HepG2 (cell line): ENCODE results near the gene SERPINB6. TPM values are rescaled to one million over a fixed set of nuclear protein-coding genes. Genes with fewer than 3 reads are reported as not detected.

ENCODE experiments used
- FIP1L1 ChIP-seq: fragments of 200-400 bp; formaldehyde crosslinking; IDR thresholded peaks from 2 replicates; pipeline ENCODE4 v1.6.1; 2018; ENCODE audit warnings: low read depth, mild to moderate bottlenecking, low read length, moderate library complexity, borderline replicate concordance; ENCODE audit not compliant: insufficient read depth
- JDP2 ChIP-seq: sonication (generic); formaldehyde crosslinking; IDR thresholded peaks from 2 replicates; pipeline ENCODE4 v1.8.1; 2022; ENCODE audit warnings: missing genetic modification reagents, borderline replicate concordance
- KIAA2018 ChIP-seq: sonication (generic); formaldehyde crosslinking; IDR thresholded peaks from 2 replicates; pipeline ENCODE4 v1.5.0; 2020; ENCODE audit warnings: mild to moderate bottlenecking, missing genetic modification reagents, borderline replicate concordance
- KMT2B ChIP-seq: IDR thresholded peaks from 2 replicates; pipeline ENCODE4 v1.6.1; 2016; ENCODE audit warnings: missing genetic modification reagents, missing compliant biosample characterization
- MXD1 ChIP-seq: sonication (generic); formaldehyde crosslinking; IDR thresholded peaks from 2 replicates; pipeline ENCODE4 v1.4.0; 2020; ENCODE audit warnings: mild to moderate bottlenecking, missing genetic modification reagents
- MXI1 ChIP-seq: IDR thresholded peaks from 3 replicates; pipeline ENCODE4 v1.6.1; 2012; ENCODE audit warnings: low read depth, low read length, inconsistent platforms, borderline replicate concordance
- NR1H2 ChIP-seq: sonication (generic); formaldehyde crosslinking; IDR thresholded peaks from 2 replicates; pipeline ENCODE4 v1.8.1; 2022; ENCODE audit warnings: low read depth, missing genetic modification reagents, borderline replicate concordance
- NR3C1 ChIP-seq: sonication (generic); formaldehyde crosslinking; IDR thresholded peaks from 2 replicates; pipeline ENCODE4 v1.4.0; 2020; ENCODE audit warnings: missing genetic modification reagents
- PPARG ChIP-seq: conservative IDR thresholded peaks from 2 replicates; pipeline ENCODE4 v1.6.1; 2016; ENCODE audit warnings: missing biosample characterization, missing genetic modification reagents
- TOE1 ChIP-seq: sonication (generic); formaldehyde crosslinking; IDR thresholded peaks from 2 replicates; pipeline ENCODE4 v1.4.0; 2020; ENCODE audit warnings: mild to moderate bottlenecking, missing genetic modification reagents
- ZBTB21 ChIP-seq: sonication (generic); formaldehyde crosslinking; IDR thresholded peaks from 2 replicates; pipeline ENCODE4 v1.4.0; 2020; ENCODE audit warnings: missing genetic modification reagents
- ZNF432 ChIP-seq: sonication (generic); formaldehyde crosslinking; IDR thresholded peaks from 2 replicates; pipeline ENCODE4 v1.5.0; 2020; ENCODE audit warnings: missing genetic modification reagents, mild to moderate bottlenecking, borderline replicate concordance
- ZNF441 ChIP-seq: sonication (generic); formaldehyde crosslinking; IDR thresholded peaks from 2 replicates; pipeline ENCODE4 v1.7.0; 2021; ENCODE audit warnings: missing genetic modification reagents, borderline replicate concordance
- ZNF446 ChIP-seq: sonication (generic); formaldehyde crosslinking; IDR thresholded peaks from 2 replicates; pipeline ENCODE4 v1.5.0; 2020; ENCODE audit warnings: mild to moderate bottlenecking, missing genetic modification reagents
- ZNF451 ChIP-seq: sonication (generic); formaldehyde crosslinking; IDR thresholded peaks from 2 replicates; pipeline ENCODE4 v1.5.0; 2020; ENCODE audit warnings: mild to moderate bottlenecking, missing genetic modification reagents
- ZNF607 ChIP-seq: sonication (generic); formaldehyde crosslinking; IDR thresholded peaks from 2 replicates; pipeline ENCODE4 v1.5.1; 2020; ENCODE audit warnings: missing genetic modification reagents, mild to moderate bottlenecking, borderline replicate concordance
- ZSCAN21 ChIP-seq: sonication (generic); formaldehyde crosslinking; IDR thresholded peaks from 2 replicates; pipeline ENCODE4 v1.8.0; 2022; ENCODE audit warnings: mild to moderate bottlenecking, missing genetic modification reagents, moderate library complexity, borderline replicate concordance
- polyA plus RNA-seq, 8 experiments: library from polyadenylated mRNA; depleted of rRNA in 3 of 8; stranded (reverse) in 7 of 8; unstranded in 1 of 8; fragments of >200 nt; fragmentation: Illumina TruSeq in 4 of 8; extraction: Trizol in 4 of 8; gene quantifications; 2 replicates each; pipeline versions ENCODE4 v1.2.1 to v1.2.3, GENCODE V29; 2011 to 2016; ENCODE audit warnings: low read depth in 4 of 8, missing spikeins in 1 of 8, mixed read lengths in 1 of 8; ENCODE audit not compliant: insufficient read depth in 1 of 8
- total RNA-seq, 5 experiments: library from RNA; depleted of rRNA; stranded (reverse); fragments of >200 nt; fragmentation: Illumina TruSeq; extraction: Trizol; gene quantifications; 2 replicates each; pipeline ENCODE4 v1.2.3, GENCODE V29; 2016; ENCODE audit warnings: low read depth in 1 of 5
- TF ChIP-seq, protein P1 (sequence below): sonication (generic); formaldehyde crosslinking; IDR thresholded peaks from 2 replicates; pipeline ENCODE4 v1.4.0; 2020; ENCODE audit warnings: missing genetic modification reagents

SERPINB6 gene
- total and polyA plus RNA-seq, 2 of the 13 experiments (the other 11 are each of a cell fraction or from before 2014, with no cell fraction given): 38.2 to 61.3 TPM

GRCh38 chr6:2988426-2989331 is 17.3 kb upstream of the SERPINB6 start (continued):
- TF ChIP-seq KIAA2018 (CRISPR knock-in tag) (no peak), KMT2B (CRISPR knock-in tag) (peak; percentile 67), FIP1L1 (0 out of 2 replicates have a peak, but pooled peaks have one; percentile 46), MXI1 (peak; percentile 54; the same call in 2 of the 3 replicates), MXD1 (peak; percentile 87), ZNF446 (CRISPR knock-in tag) (peak; percentile 84), NR3C1 (CRISPR knock-in tag) (no peak), ZBTB21 (no peak), ZSCAN21 (CRISPR knock-in tag) (peak; percentile 65), PPARG (CRISPR knock-in tag) (peak; percentile 42; the same call in 1 of the 2 replicates), ZNF432 (CRISPR knock-in tag) (no peak), TOE1 (CRISPR knock-in tag) (peak; percentile 54), NR1H2 (CRISPR knock-in tag) (peak; percentile 24; the same call in 1 of the 2 replicates), ZNF451 (CRISPR knock-in tag) (0 out of 2 replicates have a peak, but pooled peaks have one; percentile 42), ZNF607 (CRISPR knock-in tag) (peak; percentile 96), JDP2 (CRISPR knock-in tag) (no peak), ZNF441 (peak; percentile 19; the same call in 1 of the 2 replicates)
- TF ChIP-seq, protein P1, sequence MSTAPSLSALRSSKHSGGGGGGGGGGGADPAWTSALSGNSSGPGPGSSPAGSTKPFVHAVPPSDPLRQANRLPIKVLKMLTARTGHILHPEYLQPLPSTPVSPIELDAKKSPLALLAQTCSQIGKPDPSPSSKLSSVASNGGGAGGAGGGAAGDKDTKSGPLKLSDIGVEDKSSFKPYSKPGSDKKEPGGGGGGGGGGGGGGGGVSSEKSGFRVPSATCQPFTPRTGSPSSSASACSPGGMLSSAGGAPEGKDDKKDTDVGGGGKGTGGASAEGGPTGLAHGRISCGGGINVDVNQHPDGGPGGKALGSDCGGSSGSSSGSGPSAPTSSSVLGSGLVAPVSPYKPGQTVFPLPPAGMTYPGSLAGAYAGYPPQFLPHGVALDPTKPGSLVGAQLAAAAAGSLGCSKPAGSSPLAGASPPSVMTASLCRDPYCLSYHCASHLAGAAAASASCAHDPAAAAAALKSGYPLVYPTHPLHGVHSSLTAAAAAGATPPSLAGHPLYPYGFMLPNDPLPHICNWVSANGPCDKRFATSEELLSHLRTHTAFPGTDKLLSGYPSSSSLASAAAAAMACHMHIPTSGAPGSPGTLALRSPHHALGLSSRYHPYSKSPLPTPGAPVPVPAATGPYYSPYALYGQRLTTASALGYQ (CRISPR knock-in tag): peak; percentile 45
